PC-9 (cell line): ENCODE data around the gene AKAP13.

Experiments used
- CTCF ChIP-seq: fragments of 200-600 bp; sonication (generic); conservative IDR thresholded peaks from 2 replicates; pipeline ENCODE4 v1.6.1; 2017; ENCODE audit warnings: mixed run types, antibody characterized with exemption, mild to moderate bottlenecking, moderate library complexity
- EZH2 ChIP-seq: fragments of 200-600 bp; sonication (generic); IDR thresholded peaks from 2 replicates; pipeline ENCODE4 v1.8.0; 2017; ENCODE audit warnings: antibody characterized with exemption, low read depth

- TF ChIP-seq CTCF (no peak), EZH2 (no peak)
These were observed 237.8 kb downstream of the AKAP13 start for GRCh38 chr15:85618228-85618505.
